Measurements from ENCODE around the gene ST3GAL6.

Gene ST3GAL6

GRCh38 chr3:98824256-98824655, 61.1 kb downstream of the ST3GAL6 start:
- H3K4me1 ChIP-seq (ENCODE audit: insufficient read depth, low read length, severe bottlenecking) = no peaks in the 10 kb centered on the region
- no peaks in the 10 kb centered on the region for H3K27me3 ChIP-seq (ENCODE audit: insufficient read depth, low read length)
- no peaks in the 10 kb centered on the region for H3F3A ChIP-seq (ENCODE audit: insufficient read depth, low read length)
- H2AFZ ChIP-seq (ENCODE audit: low read length) = no peak overlapping the region
- H4K20me1 ChIP-seq (ENCODE audit: insufficient read depth, low read length) = no peaks in the 10 kb centered on the region
- H3K36me3 ChIP-seq (ENCODE audit: insufficient read depth, low read length) = no peaks in the 10 kb centered on the region
- TF ChIP-seq, protein P1, sequence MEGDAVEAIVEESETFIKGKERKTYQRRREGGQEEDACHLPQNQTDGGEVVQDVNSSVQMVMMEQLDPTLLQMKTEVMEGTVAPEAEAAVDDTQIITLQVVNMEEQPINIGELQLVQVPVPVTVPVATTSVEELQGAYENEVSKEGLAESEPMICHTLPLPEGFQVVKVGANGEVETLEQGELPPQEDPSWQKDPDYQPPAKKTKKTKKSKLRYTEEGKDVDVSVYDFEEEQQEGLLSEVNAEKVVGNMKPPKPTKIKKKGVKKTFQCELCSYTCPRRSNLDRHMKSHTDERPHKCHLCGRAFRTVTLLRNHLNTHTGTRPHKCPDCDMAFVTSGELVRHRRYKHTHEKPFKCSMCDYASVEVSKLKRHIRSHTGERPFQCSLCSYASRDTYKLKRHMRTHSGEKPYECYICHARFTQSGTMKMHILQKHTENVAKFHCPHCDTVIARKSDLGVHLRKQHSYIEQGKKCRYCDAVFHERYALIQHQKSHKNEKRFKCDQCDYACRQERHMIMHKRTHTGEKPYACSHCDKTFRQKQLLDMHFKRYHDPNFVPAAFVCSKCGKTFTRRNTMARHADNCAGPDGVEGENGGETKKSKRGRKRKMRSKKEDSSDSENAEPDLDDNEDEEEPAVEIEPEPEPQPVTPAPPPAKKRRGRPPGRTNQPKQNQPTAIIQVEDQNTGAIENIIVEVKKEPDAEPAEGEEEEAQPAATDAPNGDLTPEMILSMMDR (IDR thresholded peaks at IDR 0.05; ENCODE audit: low read length) = no peak
- TF ChIP-seq EZH2 (IDR thresholded peaks at IDR 0.05; ENCODE audit: borderline replicate concordance, low read length) = no peak
- H3K27ac ChIP-seq (ENCODE audit: low read depth, low read length, poor library complexity, severe bottlenecking) = no peak overlapping the region
- no peak overlapping the region for H3K9ac ChIP-seq (ENCODE audit: low read length)
- no peaks in the 10 kb centered on the region for H3K9me3 ChIP-seq (ENCODE audit: low read length)
- H3K79me2 ChIP-seq (ENCODE audit: insufficient read depth, low read length) = no peaks in the 10 kb centered on the region
- H3K4me3 ChIP-seq (ENCODE audit: low read depth, low read length, poor library complexity, severe bottlenecking) = no peak overlapping the region
- no peaks in the 10 kb centered on the region for H3K9me2 ChIP-seq (ENCODE audit: low read depth, low read length)
- no peak overlapping the region for H3K4me2 ChIP-seq (ENCODE audit: low read length)

DNA sequence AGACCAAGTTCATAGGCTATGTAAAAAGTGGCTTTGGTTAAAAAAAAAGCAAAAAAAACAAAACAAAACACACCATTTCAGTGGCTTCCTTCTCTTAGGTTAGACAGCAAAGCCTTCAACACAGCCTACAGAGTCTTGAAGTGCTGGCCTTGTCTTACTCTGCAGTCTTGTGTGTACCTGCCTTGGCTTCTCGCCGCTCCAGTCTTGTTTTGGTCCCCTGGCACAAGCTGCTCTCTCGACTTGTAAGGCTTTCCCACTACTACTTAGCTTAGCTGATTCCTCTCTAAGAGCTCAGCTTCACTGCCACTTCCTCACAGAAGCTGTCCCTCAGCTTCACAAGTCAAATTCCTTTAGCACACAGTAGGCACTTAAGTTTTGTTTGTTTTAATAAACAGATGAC, 63.0 kb downstream of the ST3GAL6 start:
- no peak overlapping the region for H3K9ac ChIP-seq (ENCODE audit: low read length)
- H3K9me3 ChIP-seq (ENCODE audit: low read length) = no peaks in the 10 kb centered on the region
- H3K27me3 ChIP-seq (ENCODE audit: insufficient read depth, low read length) = no peaks in the 10 kb centered on the region
- TF ChIP-seq EZH2 (IDR thresholded peaks at IDR 0.05; ENCODE audit: borderline replicate concordance, low read length) = no peak
- TF ChIP-seq, protein P1 (IDR thresholded peaks at IDR 0.05; ENCODE audit: low read length) = no peak
- H2AFZ ChIP-seq (ENCODE audit: low read length) = no peak overlapping the region
- H3K27ac ChIP-seq (ENCODE audit: low read depth, low read length, poor library complexity, severe bottlenecking) = no peak overlapping the region
- no peaks in the 10 kb centered on the region for H3K79me2 ChIP-seq (ENCODE audit: insufficient read depth, low read length)
- no peaks in the 10 kb centered on the region for H3F3A ChIP-seq (ENCODE audit: insufficient read depth, low read length)
- no peaks in the 10 kb centered on the region for H4K20me1 ChIP-seq (ENCODE audit: insufficient read depth, low read length)
- no peak overlapping the region for H3K4me3 ChIP-seq (ENCODE audit: low read depth, low read length, poor library complexity, severe bottlenecking)
- H3K9me2 ChIP-seq (ENCODE audit: low read depth, low read length) = no peaks in the 10 kb centered on the region
- H3K4me1 ChIP-seq (ENCODE audit: insufficient read depth, low read length, severe bottlenecking) = no peaks in the 10 kb centered on the region
- no peaks in the 10 kb centered on the region for H3K36me3 ChIP-seq (ENCODE audit: insufficient read depth, low read length)
- H3K4me2 ChIP-seq (ENCODE audit: low read length) = no peak overlapping the region

- no peak for TF ChIP-seq EZH2 (IDR thresholded peaks at IDR 0.05; ENCODE audit: borderline replicate concordance, low read length)
- TF ChIP-seq, protein P1 (IDR thresholded peaks at IDR 0.05; ENCODE audit: low read length) = no peak
- Histone ChIP-seq H3K79me2 (ENCODE audit: insufficient read depth, low read length) (no peaks in the 10 kb centered on the region), H2AFZ (ENCODE audit: low read length) (no peak overlapping the region), H3K9me2 (ENCODE audit: low read depth, low read length) (no peaks in the 10 kb centered on the region), H3K4me2 (ENCODE audit: low read length) (no peak overlapping the region), H3F3A (ENCODE audit: insufficient read depth, low read length) (no peaks in the 10 kb centered on the region), H3K36me3 (ENCODE audit: insufficient read depth, low read length) (no peaks in the 10 kb centered on the region), H3K4me1 (ENCODE audit: insufficient read depth, low read length, severe bottlenecking) (no peaks in the 10 kb centered on the region), H4K20me1 (ENCODE audit: insufficient read depth, low read length) (no peaks in the 10 kb centered on the region), H3K4me3 (ENCODE audit: low read depth, low read length, poor library complexity, severe bottlenecking) (no peak overlapping the region), H3K9me3 (ENCODE audit: low read length) (no peaks in the 10 kb centered on the region), H3K9ac (ENCODE audit: low read length) (no peak overlapping the region), H3K27ac (ENCODE audit: low read depth, low read length, poor library complexity, severe bottlenecking) (no peak overlapping the region), H3K27me3 (ENCODE audit: insufficient read depth, low read length) (no peaks in the 10 kb centered on the region)
Observed at GRCh38 chr3:98827221-98827920, 64.2 kb downstream of the ST3GAL6 start.
